Esophagus muscularis mucosa (tissue), 4 donors: Measurements from ENCODE around the gene NDUFA13. TPM values are rescaled to one million over a fixed set of nuclear protein-coding genes. Genes with fewer than 3 reads are reported as not detected.

Experiments used
- DNase-seq: peaks from one replicate; pipeline ENCODE4 v3.0.0-alpha.2; 2017; ENCODE audit errors: extremely low spot score
- H3K27ac ChIP-seq, 4 donors: fragments of 200-600 bp; sonication (generic); replicated peaks in 1 of 4; 1 replicate in 3 of 4; 2 replicates in 1 of 4; pipeline ENCODE4 v1.5.1; 2016 to 2019; ENCODE audit warnings: mild to moderate bottlenecking in 1 of 4
- H3K27me3 ChIP-seq, 4 donors: fragments of 200-600 bp; sonication (generic); one replicate each; pipeline versions ENCODE4 v1.5.1 to v1.6.0; 2016 to 2019
- H3K36me3 ChIP-seq, 4 donors: fragments of 200-600 bp; sonication (generic); one replicate each; pipeline ENCODE4 v1.5.1; 2016 to 2019
- H3K4me1 ChIP-seq, 4 donors: fragments of 200-600 bp; sonication (generic); one replicate each; pipeline ENCODE4 v1.5.1; 2016 to 2019
- H3K4me3 ChIP-seq, 4 donors: fragments of 200-600 bp; sonication (generic); 1 replicate in 2 of 4; 2 replicates in 2 of 4; pipeline ENCODE4 v1.5.1; 2016 to 2019; ENCODE audit warnings: mild to moderate bottlenecking in 4 of 4, moderate library complexity in 1 of 4
- H3K9me3 ChIP-seq, 4 donors: fragments of 200-600 bp; sonication (generic); 1 replicate in 3 of 4; 2 replicates in 1 of 4; pipeline ENCODE4 v1.5.1; 2016 to 2019
- EP300 ChIP-seq: sonication (generic); formaldehyde crosslinking; IDR thresholded peaks from one replicate; pipeline ENCODE4 v1.6.1; 2017; ENCODE audit warnings: antibody characterized with exemption
- POLR2A ChIP-seq: fragments of 450-650 bp; IDR thresholded peaks from one replicate; pipeline ENCODE4 v1.6.1; 2017; ENCODE audit warnings: antibody characterized with exemption, moderate library complexity, mild to moderate bottlenecking, low read depth
- POLR2AphosphoS5 ChIP-seq, 2 donors: sonication (generic); formaldehyde crosslinking; IDR thresholded peaks; one replicate each; pipeline ENCODE4 v1.6.1; 2017; ENCODE audit warnings: antibody characterized with exemption in 2 of 2
- WGBS: methylation state at CpG from one replicate; pipeline ENCODE4 v1.1.5; 2018; 5-methylcytosine and 5-hydroxymethylcytosine counted together
- intact Hi-C: fragments of 100-400 bp; cut with DNase I; formaldehyde crosslinking; loops from one replicate; pipeline ENCODE4 v1.15.1; 2023
- total RNA-seq, 4 donors: library from RNA; depleted of rRNA; stranded (reverse); fragments of >200 nt; gene quantifications; one replicate each; pipeline versions ENCODE4 v1.1.0 to v1.2.1, GENCODE V29; 2016
- TF ChIP-seq, protein P1 (sequence below), 3 experiments: fragments of 200-600 bp in 2 of 3; fragments of 450-650 bp in 1 of 3; sonication (generic) in 2 of 3; IDR thresholded peaks; one replicate each; pipeline ENCODE4 v1.5.1; 2017 to 2019; ENCODE audit warnings: antibody characterized with exemption in 3 of 3, mild to moderate bottlenecking in 2 of 3, moderate library complexity in 1 of 3

NDUFA13 gene
- total RNA-seq, 4 donors from 2014 or later = 75.0 to 186 (median 141) TPM

DNA sequence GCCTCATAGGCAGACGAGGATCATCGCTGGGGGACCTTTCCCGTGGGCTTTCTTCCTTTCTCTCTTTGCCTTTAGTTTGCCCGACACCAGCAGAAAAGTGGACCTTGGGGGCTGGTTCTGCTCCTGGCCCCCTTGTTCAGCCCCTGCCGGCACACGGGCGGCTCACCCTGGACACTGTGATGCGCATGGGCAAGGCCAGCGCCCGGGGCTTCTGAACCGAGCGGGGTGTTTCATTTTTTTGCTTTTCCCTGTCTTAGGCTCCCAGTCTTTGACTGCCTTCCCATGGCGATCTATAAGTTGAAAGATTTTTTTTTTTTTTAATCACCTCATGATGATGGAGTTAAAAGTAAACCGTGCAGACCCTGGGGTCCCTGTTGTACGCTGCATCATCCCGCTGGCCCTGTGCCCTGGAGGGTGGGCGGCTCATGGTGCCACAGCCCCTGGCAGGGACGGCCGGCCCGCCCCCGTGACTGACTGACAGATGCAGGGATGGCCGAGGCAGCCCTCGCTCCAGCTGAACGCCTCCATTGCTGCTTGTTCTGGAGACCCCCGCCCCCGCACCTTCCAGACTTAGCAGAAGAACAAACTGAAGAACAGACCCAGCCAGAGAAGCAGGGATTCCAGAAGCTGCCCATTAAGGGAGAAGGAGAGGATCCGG is 10.2 kb upstream of the NDUFA13 start:
- Histone ChIP-seq H3K4me3 (no peak overlapping the region), H3K27me3 (no peaks in the 10 kb centered on the region), H3K27ac (no peak overlapping the region), H3K36me3 (peaks cover 38 to 73% (median 66%) of the 10 kb centered on the region in 4 donors), H3K9me3 (no peaks in the 10 kb centered on the region), H3K4me1 (no peaks in the 10 kb centered on the region)
- WGBS = 89% methylated on average over 22 of the region's 27 CpGs
- DNase-seq = no peak
- intact Hi-C loops = no loop called here
- TF ChIP-seq, protein P1, sequence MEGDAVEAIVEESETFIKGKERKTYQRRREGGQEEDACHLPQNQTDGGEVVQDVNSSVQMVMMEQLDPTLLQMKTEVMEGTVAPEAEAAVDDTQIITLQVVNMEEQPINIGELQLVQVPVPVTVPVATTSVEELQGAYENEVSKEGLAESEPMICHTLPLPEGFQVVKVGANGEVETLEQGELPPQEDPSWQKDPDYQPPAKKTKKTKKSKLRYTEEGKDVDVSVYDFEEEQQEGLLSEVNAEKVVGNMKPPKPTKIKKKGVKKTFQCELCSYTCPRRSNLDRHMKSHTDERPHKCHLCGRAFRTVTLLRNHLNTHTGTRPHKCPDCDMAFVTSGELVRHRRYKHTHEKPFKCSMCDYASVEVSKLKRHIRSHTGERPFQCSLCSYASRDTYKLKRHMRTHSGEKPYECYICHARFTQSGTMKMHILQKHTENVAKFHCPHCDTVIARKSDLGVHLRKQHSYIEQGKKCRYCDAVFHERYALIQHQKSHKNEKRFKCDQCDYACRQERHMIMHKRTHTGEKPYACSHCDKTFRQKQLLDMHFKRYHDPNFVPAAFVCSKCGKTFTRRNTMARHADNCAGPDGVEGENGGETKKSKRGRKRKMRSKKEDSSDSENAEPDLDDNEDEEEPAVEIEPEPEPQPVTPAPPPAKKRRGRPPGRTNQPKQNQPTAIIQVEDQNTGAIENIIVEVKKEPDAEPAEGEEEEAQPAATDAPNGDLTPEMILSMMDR (IDR thresholded peaks at IDR 0.05) = no peak
- no peak for TF ChIP-seq EP300
- no peak for TF ChIP-seq POLR2A

DNA sequence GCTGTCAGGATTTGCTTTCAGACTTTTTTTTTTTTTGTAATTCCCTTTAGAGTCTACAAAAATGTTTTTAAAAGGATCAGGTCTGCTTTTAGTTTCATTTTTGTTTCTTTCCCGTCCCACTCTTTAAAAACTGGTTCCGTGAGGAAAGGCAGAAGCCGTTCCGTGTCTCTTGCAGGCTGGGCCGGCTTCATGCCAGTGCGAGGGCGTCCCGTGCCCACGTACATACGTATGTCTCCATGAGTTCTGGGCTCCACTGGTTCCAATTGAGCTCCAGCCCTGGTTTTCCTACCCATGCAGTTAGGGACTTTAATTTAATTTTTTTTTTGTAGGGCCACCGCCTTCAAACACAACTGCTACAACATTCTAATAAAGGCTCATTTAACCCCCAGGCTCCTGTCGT is 9.4 kb upstream of the NDUFA13 start:
- Histone ChIP-seq H3K27ac (no peak overlapping the region), H3K4me1 (no peaks in the 10 kb centered on the region), H3K27me3 (no peaks in the 10 kb centered on the region), H3K4me3 (no peak overlapping the region), H3K36me3 (peaks cover 31 to 65% (median 58%) of the 10 kb centered on the region in 4 donors), H3K9me3 (no peaks in the 10 kb centered on the region)
- DNase-seq = no peak
- WGBS = 85% methylated on average over 12 of the region's 12 CpGs
- TF ChIP-seq, protein P1 (IDR thresholded peaks at IDR 0.05) = no peak
- TF ChIP-seq POLR2A = no peak
- no peak for TF ChIP-seq EP300
- TF ChIP-seq POLR2AphosphoS5 (IDR thresholded peaks at IDR 0.05) = no peak
- intact Hi-C loops = no loop called here

DNA sequence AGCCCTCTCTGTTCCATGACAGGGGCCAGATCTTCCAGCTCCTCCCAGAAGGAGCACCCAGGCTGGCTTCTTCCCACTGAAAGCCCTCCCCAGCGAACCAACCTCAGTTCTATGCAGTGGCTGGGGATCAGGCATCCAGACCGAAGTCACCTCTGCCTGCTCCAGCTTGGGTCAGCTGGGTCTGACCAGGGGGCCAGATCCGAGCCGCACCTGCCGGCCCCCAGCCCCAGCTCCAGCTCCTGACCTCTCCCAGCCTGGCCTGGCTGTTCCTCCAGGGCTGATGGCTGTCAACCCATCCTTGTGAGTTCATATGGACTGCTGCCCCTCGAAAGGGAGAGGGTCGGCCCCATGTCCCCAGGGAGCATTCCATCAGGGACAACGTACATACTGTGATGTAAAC is 8.7 kb upstream of the NDUFA13 start:
- Histone ChIP-seq H3K27ac (no peak overlapping the region), H3K4me1 (no peaks in the 10 kb centered on the region), H3K4me3 (no peak overlapping the region), H3K36me3 (peaks cover 23 to 57% (median 51%) of the 10 kb centered on the region in 4 donors), H3K27me3 (no peaks in the 10 kb centered on the region), H3K9me3 (no peaks in the 10 kb centered on the region)
- WGBS = 76% methylated on average over 5 of the region's 8 CpGs
- no peak for TF ChIP-seq POLR2A
- TF ChIP-seq POLR2AphosphoS5 (IDR thresholded peaks at IDR 0.05) = no peak
- TF ChIP-seq, protein P1 (IDR thresholded peaks at IDR 0.05) = no peak
- TF ChIP-seq EP300 = no peak
- no peak for DNase-seq
- intact Hi-C loops = no loop called here

DNA sequence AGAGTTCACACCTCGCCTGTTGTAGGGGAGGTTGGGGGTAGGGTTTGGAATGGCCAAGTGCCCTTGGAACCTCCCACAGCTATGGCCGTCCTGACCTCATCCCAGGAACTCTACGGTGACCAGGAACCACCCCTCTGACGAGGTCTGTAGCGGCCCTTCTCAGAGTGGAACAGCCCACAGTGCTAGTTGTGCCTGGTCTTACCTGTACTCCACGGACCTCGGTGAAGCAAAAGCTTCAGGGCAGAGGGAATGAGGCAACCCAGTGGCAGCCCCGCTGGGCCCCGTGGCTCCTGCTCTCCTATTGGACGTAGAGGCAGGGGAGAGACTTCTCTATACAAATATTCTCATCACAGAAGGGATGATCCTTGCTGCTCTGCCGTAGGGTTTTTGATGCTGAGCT is 7.8 kb upstream of the NDUFA13 start:
- WGBS = 72% methylated on average over 6 of the region's 11 CpGs
- intact Hi-C loops = no loop called here
- no peak overlapping the region for H3K4me3 ChIP-seq
- no peak overlapping the region for H3K27ac ChIP-seq
- TF ChIP-seq EP300 (no peak), POLR2A (no peak), POLR2AphosphoS5 (IDR thresholded peaks at IDR 0.05) (no peak)
- TF ChIP-seq, protein P1 (IDR thresholded peaks at IDR 0.05) = no peak
- H3K9me3 ChIP-seq = no peaks in the 10 kb centered on the region
- no peak for DNase-seq
- H3K36me3 ChIP-seq = peaks cover 18 to 48% (median 42%) of the 10 kb centered on the region in 4 donors
- no peaks in the 10 kb centered on the region for H3K4me1 ChIP-seq
- H3K27me3 ChIP-seq = no peaks in the 10 kb centered on the region

DNA sequence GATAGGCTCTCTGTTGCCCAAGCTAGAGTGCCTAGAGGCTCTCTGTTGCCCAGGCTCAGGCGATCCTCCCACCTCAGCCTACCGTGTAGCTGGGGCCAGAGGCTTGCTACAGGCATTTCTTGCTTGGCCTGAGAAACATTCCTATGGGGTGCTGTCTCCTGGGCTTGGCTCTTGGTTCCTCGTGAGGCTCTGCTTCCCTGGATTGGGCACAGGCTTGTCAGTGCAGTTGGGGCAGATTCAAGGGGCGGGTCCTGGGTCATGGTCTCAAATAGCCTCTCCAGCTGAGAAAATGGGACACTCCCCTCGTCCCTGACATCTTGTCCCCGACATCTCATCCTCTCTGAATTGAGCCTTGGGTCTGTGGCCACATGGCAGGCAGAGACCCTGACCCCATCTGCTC is 5.6 kb upstream of the NDUFA13 start:
- whole genome bisulfite sequencing = 33% methylated on average over 2 of the region's 6 CpGs
- no peak for TF ChIP-seq POLR2A
- TF ChIP-seq EP300 = no peak
- TF ChIP-seq POLR2AphosphoS5 (IDR thresholded peaks at IDR 0.05) = no peak
- TF ChIP-seq, protein P1 (IDR thresholded peaks at IDR 0.05) = no peak
- intact Hi-C loops = no loop called here

More for the DNA sequence above, 5.6 kb upstream of the NDUFA13 start:
- Histone ChIP-seq H3K4me3 (no peak overlapping the region), H3K4me1 (peaks cover 8 to 17% (median 16%) of the 10 kb centered on the region in 4 donors), H3K27ac (no peak overlapping the region), H3K36me3 (peaks cover 7 to 26% (median 21%) of the 10 kb centered on the region in 4 donors), H3K9me3 (peaks cover 0 to 5% (median 3%) of the 10 kb centered on the region in 4 donors), H3K27me3 (no peaks in the 10 kb centered on the region)
- DNase-seq = no peak
